Lower leg skin (tissue), 4 donors: ENCODE data around the gene RTN4IP1. TPM values are rescaled to one million over a fixed set of nuclear protein-coding genes. Genes with fewer than 3 reads are reported as not detected.

Experiments used
- DNase-seq, 2 donors: peaks; one replicate each; pipeline ENCODE4 v3.0.0-alpha.2; 2019; ENCODE audit warnings: low spot score in 2 of 2
- H3K4me3 ChIP-seq: fragments of 200-600 bp; sonication (generic); 2 replicates; pipeline ENCODE4 v1.5.1; 2017; ENCODE audit warnings: mild to moderate bottlenecking, low read depth; ENCODE audit not compliant: poor library complexity, severe bottlenecking
- CTCF ChIP-seq, 3 donors: fragments of 450-650 bp; IDR thresholded peaks; one replicate each; pipeline ENCODE4 v1.5.1; 2016; ENCODE audit warnings: antibody characterized with exemption in 3 of 3, mild to moderate bottlenecking in 3 of 3, moderate library complexity in 2 of 3
- POLR2A ChIP-seq, 2 donors: fragments of 450-650 bp; IDR thresholded peaks; one replicate each; pipeline ENCODE4 v1.6.1; 2016 to 2017; ENCODE audit warnings: antibody characterized with exemption in 2 of 2, mild to moderate bottlenecking in 1 of 2, moderate library complexity in 1 of 2
- WGBS, 2 donors: methylation state at CpG; one replicate each; pipeline ENCODE4 v1.1.5; 2018; 5-methylcytosine and 5-hydroxymethylcytosine counted together
- intact Hi-C: fragments of 100-400 bp; cut with DNase I; formaldehyde crosslinking; loops from one replicate; pipeline ENCODE4 v1.15.0; 2023; ENCODE audit warnings: low total_unique reads
- total RNA-seq, 4 donors: library from RNA; depleted of rRNA; stranded (reverse); fragments of >200 nt; gene quantifications; one replicate each; pipeline ENCODE4 v1.1.0, GENCODE V29; 2016

RTN4IP1 gene, protein sequence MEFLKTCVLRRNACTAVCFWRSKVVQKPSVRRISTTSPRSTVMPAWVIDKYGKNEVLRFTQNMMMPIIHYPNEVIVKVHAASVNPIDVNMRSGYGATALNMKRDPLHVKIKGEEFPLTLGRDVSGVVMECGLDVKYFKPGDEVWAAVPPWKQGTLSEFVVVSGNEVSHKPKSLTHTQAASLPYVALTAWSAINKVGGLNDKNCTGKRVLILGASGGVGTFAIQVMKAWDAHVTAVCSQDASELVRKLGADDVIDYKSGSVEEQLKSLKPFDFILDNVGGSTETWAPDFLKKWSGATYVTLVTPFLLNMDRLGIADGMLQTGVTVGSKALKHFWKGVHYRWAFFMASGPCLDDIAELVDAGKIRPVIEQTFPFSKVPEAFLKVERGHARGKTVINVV
- 1 to 10 TPM in 3 of 4 donors, under 1 TPM in 1; 0.80 to 4.1 (median 2.5) TPM for total RNA-seq

- 0 to 1% methylated on average over 46 of the region's 46 CpGs for WGBS, 2 donors
These were observed at the start of gene RTN4IP1, which contains the start of gene QRSL1 for GRCh38 chr6:106629103-106629858. TSS of gene RTN4IP1 (minus strand) at chr6:106629498. CDS start at chr6:106629021, 477 bp downstream. TSS of gene QRSL1 (plus strand) at chr6:106629578. CDS start at chr6:106629682, 104 bp downstream.

DNA sequence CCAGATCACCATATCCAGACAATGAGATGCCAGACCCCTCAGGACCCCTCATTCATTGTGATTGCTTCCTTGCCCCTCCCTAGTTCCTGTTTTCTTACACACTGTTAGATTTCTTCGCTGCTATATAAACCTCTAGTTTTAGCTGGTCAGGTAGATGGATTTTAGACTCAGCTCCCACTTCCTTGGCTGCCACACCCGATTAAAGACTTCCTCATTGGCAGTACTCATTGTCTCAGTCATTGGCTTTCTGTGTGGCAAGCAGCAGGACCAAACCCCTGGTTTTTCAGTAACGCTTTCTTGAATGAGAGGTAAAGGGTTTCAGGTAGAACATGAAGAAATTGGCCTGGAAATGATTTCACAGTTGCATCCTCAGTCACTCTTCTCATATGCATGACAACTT is 48.0 kb upstream of the RTN4IP1 start:
- TF ChIP-seq CTCF (IDR thresholded peaks at IDR 0.05) (no peak), POLR2A (IDR thresholded peaks at IDR 0.05) (no peak)
- 64 to 72% methylated on average over 3 of the region's 3 CpGs for WGBS, 2 donors
- intact Hi-C loops, result no loop called here
- H3K4me3 ChIP-seq, result no peak overlapping the region
- no peak for DNase-seq

More at GRCh38 chr6:106629103-106629858, at the start of gene RTN4IP1, which contains the start of gene QRSL1:
- DNase-seq, result peak; percentile 91 to 96
- TF ChIP-seq POLR2A (IDR thresholded peaks at IDR 0.05) (no peak), CTCF (IDR thresholded peaks at IDR 0.05) (no peak)
- H3K4me3 ChIP-seq, result peak within 1 kb of the TSS; percentile 89
- intact Hi-C loops, result no loop called here

GRCh38 chr6:106674541-106675229 is 45.4 kb upstream of the RTN4IP1 start:
- TF ChIP-seq POLR2A (IDR thresholded peaks at IDR 0.05), result no peak
- no peak for TF ChIP-seq CTCF (IDR thresholded peaks at IDR 0.05)
- DNase-seq, result no peak
- no peak overlapping the region for H3K4me3 ChIP-seq
- intact Hi-C loops, result no loop called here

DNA sequence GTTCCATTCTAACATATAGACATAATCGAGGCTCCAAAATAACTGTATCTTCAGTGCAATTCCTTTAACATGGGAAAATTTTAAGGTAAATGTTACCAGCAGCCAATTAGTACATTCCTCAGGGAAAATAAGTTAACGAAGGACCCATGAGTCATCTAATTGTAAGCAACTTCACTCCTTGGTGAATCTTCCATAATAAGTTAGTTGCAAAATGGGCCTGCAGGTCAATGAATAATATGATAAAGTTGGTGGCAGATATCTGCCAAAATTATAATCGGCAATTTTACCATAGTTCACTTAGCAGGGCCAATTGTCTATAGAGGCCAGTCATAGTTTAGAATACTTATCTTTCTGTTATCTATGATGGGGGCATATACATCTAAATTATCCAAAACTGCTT is 42.4 kb upstream of the RTN4IP1 start:
- TF ChIP-seq POLR2A (IDR thresholded peaks at IDR 0.05), result no peak
- intact Hi-C loops, result no loop called here
- no peak for DNase-seq
- no peak overlapping the region for H3K4me3 ChIP-seq
- WGBS, 2 donors, result 63 to 73% methylated on average over 3 of the region's 3 CpGs

- 83% methylated on average over 6 of the region's 6 CpGs for WGBS, 2 donors
- DNase-seq, result no peak
These were observed 40.9 kb upstream of the RTN4IP1 start for GRCh38 chr6:106670236-106670635.

More at GRCh38 chr6:106670236-106670635, 40.9 kb upstream of the RTN4IP1 start:
- H3K4me3 ChIP-seq, result no peak overlapping the region
- TF ChIP-seq POLR2A (IDR thresholded peaks at IDR 0.05) (no peak), CTCF (IDR thresholded peaks at IDR 0.05) (no peak)
- intact Hi-C loops, result no loop called here
